ENCODE measurements around the gene ZNF132. TPM values are rescaled to one million over a fixed set of nuclear protein-coding genes. Genes with fewer than 3 reads are reported as not detected.
A peak's percentile ranks its signal among the peaks of the same experiment; 100 is the strongest.

The ZNF132 gene
- total and polyA plus RNA-seq, 9 of the 15 experiments (the other 6 are each of a cell fraction or from before 2014, with no cell fraction given) = 0.03 to 0.42 (median 0.10) TPM; not detected in 5

DNA sequence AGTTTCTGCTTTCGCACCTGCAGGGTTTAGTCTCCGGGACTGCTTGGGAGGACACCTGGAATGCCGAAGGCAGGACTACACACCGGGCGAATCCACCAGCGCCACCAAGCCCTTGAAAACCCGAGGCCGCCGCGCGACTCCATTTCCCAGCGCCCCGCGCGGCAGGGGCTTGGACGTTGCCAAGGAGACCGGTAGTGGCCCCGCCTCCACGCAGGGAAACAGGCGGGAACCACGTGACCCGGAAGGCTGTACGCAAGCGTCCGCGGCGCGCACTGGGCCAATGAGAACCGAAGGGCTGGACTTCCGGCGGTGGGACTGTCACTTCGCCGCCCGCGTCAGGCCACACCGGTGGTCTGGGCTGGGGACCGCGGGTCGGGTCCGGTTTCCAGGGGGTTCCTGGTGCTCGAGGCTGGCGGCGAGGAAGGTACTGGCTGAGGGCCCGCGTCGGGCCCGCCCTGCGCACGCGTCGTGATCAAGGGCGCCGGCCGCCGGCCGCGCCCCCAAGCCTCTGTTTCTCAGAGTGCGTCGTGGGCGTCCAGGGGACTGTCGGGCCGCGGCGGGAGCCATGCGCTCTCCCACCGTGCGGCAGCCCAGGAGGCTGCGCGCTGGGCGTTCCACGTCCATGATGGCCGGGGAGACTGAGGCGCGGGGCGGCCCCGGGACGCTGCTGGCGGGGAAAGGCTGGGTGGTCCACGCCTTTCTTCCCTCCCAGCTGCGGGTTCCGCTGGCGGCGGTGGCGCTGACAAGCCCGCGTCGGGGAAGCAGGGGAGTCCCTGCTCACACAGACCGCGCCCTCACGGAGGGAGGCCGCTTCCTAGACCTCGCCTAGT, 27.0 kb upstream of the ZNF132 start, which contains the start of gene ZNF324 (continued):
- TF ChIP-seq MYNN (IDR thresholded peaks at IDR 0.05) = no peak
- no peak for TF ChIP-seq MYNN (CRISPR knock-in tag; IDR thresholded peaks at IDR 0.05)
- peak; percentile 79 for TF ChIP-seq SIN3B (IDR thresholded peaks at IDR 0.05; ENCODE audit: low read depth)
- peak; percentile 67; the same call in 1 of the 2 replicates for TF ChIP-seq ATF7 (IDR thresholded peaks at IDR 0.05)
- TF ChIP-seq, protein P1, sequence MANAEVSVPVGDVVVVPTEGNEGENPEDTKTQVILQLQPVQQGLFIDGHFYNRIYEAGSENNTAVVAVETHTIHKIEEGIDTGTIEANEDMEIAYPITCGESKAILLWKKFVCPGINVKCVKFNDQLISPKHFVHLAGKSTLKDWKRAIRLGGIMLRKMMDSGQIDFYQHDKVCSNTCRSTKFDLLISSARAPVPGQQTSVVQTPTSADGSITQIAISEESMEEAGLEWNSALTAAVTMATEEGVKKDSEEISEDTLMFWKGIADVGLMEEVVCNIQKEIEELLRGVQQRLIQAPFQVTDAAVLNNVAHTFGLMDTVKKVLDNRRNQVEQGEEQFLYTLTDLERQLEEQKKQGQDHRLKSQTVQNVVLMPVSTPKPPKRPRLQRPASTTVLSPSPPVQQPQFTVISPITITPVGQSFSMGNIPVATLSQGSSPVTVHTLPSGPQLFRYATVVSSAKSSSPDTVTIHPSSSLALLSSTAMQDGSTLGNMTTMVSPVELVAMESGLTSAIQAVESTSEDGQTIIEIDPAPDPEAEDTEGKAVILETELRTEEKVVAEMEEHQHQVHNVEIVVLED (CRISPR knock-in tag; IDR thresholded peaks at IDR 0.05) = peak; percentile 85
- no peak for TF ChIP-seq BRD9 (IDR thresholded peaks at IDR 0.05; ENCODE audit: low read depth, partially characterized antibody)
- TF ChIP-seq, protein P2, sequence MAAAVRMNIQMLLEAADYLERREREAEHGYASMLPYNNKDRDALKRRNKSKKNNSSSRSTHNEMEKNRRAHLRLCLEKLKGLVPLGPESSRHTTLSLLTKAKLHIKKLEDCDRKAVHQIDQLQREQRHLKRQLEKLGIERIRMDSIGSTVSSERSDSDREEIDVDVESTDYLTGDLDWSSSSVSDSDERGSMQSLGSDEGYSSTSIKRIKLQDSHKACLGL (CRISPR knock-in tag; IDR thresholded peaks at IDR 0.05; ENCODE audit: borderline replicate concordance, poor library complexity, severe bottlenecking) = no peak
- TF ChIP-seq, protein P3, sequence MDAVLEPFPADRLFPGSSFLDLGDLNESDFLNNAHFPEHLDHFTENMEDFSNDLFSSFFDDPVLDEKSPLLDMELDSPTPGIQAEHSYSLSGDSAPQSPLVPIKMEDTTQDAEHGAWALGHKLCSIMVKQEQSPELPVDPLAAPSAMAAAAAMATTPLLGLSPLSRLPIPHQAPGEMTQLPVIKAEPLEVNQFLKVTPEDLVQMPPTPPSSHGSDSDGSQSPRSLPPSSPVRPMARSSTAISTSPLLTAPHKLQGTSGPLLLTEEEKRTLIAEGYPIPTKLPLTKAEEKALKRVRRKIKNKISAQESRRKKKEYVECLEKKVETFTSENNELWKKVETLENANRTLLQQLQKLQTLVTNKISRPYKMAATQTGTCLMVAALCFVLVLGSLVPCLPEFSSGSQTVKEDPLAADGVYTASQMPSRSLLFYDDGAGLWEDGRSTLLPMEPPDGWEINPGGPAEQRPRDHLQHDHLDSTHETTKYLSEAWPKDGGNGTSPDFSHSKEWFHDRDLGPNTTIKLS (IDR thresholded peaks at IDR 0.05; ENCODE audit: borderline replicate concordance, low read depth) = peak; percentile 45; the same call in 1 of the 2 replicates
- TF ChIP-seq, protein P4, sequence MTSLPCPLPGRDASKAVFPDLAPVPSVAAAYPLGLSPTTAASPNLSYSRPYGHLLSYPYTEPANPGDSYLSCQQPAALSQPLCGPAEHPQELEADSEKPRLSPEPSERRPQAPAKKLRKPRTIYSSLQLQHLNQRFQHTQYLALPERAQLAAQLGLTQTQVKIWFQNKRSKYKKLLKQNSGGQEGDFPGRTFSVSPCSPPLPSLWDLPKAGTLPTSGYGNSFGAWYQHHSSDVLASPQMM (CRISPR knock-in tag; IDR thresholded peaks at IDR 0.05) = no peak
- no peak for TF ChIP-seq CBFA2T3 (IDR thresholded peaks at IDR 0.05)
- TF ChIP-seq POLR2AphosphoS5 (IDR thresholded peaks at IDR 0.05; ENCODE audit: control insufficient read depth, insufficient read depth, low read depth, low read length) = peak; percentile 53; the same call in 1 of the 2 replicates
- TF ChIP-seq, protein P5, sequence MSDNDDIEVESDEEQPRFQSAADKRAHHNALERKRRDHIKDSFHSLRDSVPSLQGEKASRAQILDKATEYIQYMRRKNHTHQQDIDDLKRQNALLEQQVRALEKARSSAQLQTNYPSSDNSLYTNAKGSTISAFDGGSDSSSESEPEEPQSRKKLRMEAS (CRISPR knock-in tag; IDR thresholded peaks at IDR 0.05) = peak; percentile 85
- TF ChIP-seq KDM4B (IDR thresholded peaks at IDR 0.05; ENCODE audit: borderline replicate concordance in 2 of 2, low read depth in 1 of 2) = peak in 1 of 2 experiments; percentile 33; a peak in 1 of 4 replicates
- TF ChIP-seq, protein P6, sequence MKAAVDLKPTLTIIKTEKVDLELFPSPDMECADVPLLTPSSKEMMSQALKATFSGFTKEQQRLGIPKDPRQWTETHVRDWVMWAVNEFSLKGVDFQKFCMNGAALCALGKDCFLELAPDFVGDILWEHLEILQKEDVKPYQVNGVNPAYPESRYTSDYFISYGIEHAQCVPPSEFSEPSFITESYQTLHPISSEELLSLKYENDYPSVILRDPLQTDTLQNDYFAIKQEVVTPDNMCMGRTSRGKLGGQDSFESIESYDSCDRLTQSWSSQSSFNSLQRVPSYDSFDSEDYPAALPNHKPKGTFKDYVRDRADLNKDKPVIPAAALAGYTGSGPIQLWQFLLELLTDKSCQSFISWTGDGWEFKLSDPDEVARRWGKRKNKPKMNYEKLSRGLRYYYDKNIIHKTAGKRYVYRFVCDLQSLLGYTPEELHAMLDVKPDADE (conservative IDR thresholded peaks at IDR 0.05; ENCODE audit: control insufficient read depth, low read depth, low read length) = peak; percentile 41; the same call in 1 of the 2 replicates
- TF ChIP-seq RNF2 (IDR thresholded peaks at IDR 0.05) = 0 out of 2 replicates have a peak, but pooled peaks have one; percentile 8
- TF ChIP-seq, protein P7, sequence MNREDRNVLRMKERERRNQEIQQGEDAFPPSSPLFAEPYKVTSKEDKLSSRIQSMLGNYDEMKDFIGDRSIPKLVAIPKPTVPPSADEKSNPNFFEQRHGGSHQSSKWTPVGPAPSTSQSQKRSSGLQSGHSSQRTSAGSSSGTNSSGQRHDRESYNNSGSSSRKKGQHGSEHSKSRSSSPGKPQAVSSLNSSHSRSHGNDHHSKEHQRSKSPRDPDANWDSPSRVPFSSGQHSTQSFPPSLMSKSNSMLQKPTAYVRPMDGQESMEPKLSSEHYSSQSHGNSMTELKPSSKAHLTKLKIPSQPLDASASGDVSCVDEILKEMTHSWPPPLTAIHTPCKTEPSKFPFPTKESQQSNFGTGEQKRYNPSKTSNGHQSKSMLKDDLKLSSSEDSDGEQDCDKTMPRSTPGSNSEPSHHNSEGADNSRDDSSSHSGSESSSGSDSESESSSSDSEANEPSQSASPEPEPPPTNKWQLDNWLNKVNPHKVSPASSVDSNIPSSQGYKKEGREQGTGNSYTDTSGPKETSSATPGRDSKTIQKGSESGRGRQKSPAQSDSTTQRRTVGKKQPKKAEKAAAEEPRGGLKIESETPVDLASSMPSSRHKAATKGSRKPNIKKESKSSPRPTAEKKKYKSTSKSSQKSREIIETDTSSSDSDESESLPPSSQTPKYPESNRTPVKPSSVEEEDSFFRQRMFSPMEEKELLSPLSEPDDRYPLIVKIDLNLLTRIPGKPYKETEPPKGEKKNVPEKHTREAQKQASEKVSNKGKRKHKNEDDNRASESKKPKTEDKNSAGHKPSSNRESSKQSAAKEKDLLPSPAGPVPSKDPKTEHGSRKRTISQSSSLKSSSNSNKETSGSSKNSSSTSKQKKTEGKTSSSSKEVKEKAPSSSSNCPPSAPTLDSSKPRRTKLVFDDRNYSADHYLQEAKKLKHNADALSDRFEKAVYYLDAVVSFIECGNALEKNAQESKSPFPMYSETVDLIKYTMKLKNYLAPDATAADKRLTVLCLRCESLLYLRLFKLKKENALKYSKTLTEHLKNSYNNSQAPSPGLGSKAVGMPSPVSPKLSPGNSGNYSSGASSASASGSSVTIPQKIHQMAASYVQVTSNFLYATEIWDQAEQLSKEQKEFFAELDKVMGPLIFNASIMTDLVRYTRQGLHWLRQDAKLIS (CRISPR knock-in tag; IDR thresholded peaks at IDR 0.05) = peak; percentile 80; the same call in 1 of the 2 replicates
- no peak for TF ChIP-seq EZH2 (IDR thresholded peaks at IDR 0.05; ENCODE audit: borderline replicate concordance, low read depth, low read length)

Measured in K562 (cell line).